NB4 (cell line): ENCODE data around the gene DLG2.

ENCODE experiments used
- DNase-seq: peaks from one replicate; pipeline ENCODE4 v3.0.0; 2010; ENCODE audit warnings: low read depth
- H3K4me3 ChIP-seq: one replicate; pipeline ENCODE4 v1.5.1; 2011; ENCODE audit warnings: mild to moderate bottlenecking, low read depth, low read length, moderate library complexity
- CTCF ChIP-seq: IDR thresholded peaks from one replicate; pipeline ENCODE4 v1.5.1; 2012; ENCODE audit warnings: low read depth, low read length
- MAX ChIP-seq: IDR thresholded peaks from 2 replicates; pipeline ENCODE4 v1.6.1; 2011; ENCODE audit warnings: low read depth, low read length
- MYC ChIP-seq: IDR thresholded peaks from 2 replicates; pipeline ENCODE4 v1.6.1; 2011; ENCODE audit warnings: low read depth, low read length
- POLR2A ChIP-seq: IDR thresholded peaks from 2 replicates; pipeline ENCODE4 v1.6.1; 2011; ENCODE audit warnings: mild to moderate bottlenecking; ENCODE audit not compliant: insufficient read length; ENCODE audit errors: extremely low read depth

The DLG2 gene

GRCh38 chr11:83801799-83802198, 1825.3 kb downstream of the DLG2 start:
- TF ChIP-seq CTCF (peak; percentile 12), MAX (no peak)
- no peak overlapping the region for H3K4me3 ChIP-seq
- no peak for DNase-seq

GRCh38 chr11:83793310-83793709, 1833.8 kb downstream of the DLG2 start:
- TF ChIP-seq POLR2A = no peak
- no peak overlapping the region for H3K4me3 ChIP-seq
- DNase-seq = no peak

- DNase-seq = no peak
- TF ChIP-seq MAX (no peak), MYC (no peak), POLR2A (no peak), CTCF (no peak)
- H3K4me3 ChIP-seq = no peak overlapping the region
These were observed 1835.6 kb downstream of the DLG2 start for GRCh38 chr11:83791557-83791956.

GRCh38 chr11:83785942-83786341, 1841.2 kb downstream of the DLG2 start:
- no peak overlapping the region for H3K4me3 ChIP-seq
- TF ChIP-seq MYC (no peak), MAX (no peak), POLR2A (no peak), CTCF (no peak)
- no peak for DNase-seq

- no peak for DNase-seq
- no peak overlapping the region for H3K4me3 ChIP-seq
- TF ChIP-seq CTCF (no peak), MYC (no peak), MAX (no peak), POLR2A (no peak)
These were observed 1842.7 kb downstream of the DLG2 start for GRCh38 chr11:83784419-83784818.

DNA sequence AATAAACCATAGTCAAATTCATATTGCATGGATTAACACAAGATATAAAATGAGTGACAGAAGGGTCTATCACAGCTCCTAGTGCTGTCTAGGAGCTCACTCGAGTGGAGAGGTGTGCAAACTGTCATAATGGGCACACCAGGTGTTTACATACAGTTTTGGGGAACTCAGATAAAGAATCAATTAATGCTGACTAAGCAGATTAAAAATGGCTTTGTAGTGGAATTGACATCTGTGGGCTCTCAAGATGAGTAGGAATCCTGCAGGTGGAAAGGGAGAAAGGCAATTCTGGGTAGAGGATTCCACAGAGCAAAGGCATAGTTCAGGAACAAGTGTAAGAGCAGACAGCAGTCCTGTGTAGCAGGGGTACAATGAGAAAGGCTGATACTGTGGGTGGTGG, 1844.8 kb downstream of the DLG2 start:
- TF ChIP-seq CTCF = no peak
- TF ChIP-seq MAX = no peak
- no peak for TF ChIP-seq POLR2A
- no peak for TF ChIP-seq MYC
- H3K4me3 ChIP-seq = no peak overlapping the region
- no peak for DNase-seq
